DMS153 treated with DMSO at 0.1 percent for 48 hours (cell line): Measurements from ENCODE around the gene CPA2.
A peak's percentile ranks its signal among the peaks of the same experiment; 100 is the strongest.

Source experiments
- DNase-seq: peaks from one replicate; lab custom pipeline; 2025; ENCODE audit not compliant: unreplicated experiment; lab: John Stamatoyannopoulos, UW

The CPA2 gene

DNA sequence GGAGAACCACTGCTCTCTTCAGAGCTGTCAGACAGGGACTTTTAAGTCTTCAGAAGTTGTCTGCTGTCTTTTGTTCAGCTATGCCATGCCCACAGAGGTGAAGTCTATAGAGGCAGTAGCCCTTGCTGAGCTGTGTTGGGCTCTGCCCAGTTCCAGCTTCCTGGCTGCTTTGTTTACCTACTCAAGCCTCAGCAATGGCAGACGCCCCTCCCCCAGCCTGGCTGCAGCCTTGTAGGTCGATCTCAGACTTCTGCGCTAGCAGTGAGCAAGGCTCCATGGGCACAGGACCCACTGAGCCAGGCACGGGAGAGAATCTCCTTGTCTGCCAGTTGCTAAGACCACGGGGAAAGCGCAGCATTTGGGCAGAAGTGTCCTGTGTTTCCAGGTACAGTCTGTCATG lies 12.1 kb upstream of the CPA2 start:
- no peak for DNase-seq

DNA sequence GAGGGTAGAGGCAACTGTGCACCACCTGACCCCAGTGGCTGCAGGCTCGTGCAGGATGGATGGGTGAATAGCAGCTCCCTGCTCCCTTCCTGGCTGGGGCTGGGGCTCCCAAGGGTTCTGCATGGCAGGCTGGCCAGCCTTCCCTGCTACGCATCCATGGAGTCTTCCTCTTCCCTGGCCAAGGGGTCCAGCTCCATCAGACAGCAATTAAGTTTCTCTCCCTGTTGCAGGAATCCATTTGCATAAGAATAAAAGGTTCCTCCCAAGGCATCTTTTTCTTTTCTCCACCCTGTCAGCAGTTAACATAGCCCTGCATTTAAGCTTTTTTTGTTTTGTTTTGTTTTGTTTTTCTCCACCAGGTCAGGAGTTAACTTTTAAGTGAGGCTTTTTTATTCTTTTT lies 10.0 kb upstream of the CPA2 start:
- DNase-seq: no peak

DNA sequence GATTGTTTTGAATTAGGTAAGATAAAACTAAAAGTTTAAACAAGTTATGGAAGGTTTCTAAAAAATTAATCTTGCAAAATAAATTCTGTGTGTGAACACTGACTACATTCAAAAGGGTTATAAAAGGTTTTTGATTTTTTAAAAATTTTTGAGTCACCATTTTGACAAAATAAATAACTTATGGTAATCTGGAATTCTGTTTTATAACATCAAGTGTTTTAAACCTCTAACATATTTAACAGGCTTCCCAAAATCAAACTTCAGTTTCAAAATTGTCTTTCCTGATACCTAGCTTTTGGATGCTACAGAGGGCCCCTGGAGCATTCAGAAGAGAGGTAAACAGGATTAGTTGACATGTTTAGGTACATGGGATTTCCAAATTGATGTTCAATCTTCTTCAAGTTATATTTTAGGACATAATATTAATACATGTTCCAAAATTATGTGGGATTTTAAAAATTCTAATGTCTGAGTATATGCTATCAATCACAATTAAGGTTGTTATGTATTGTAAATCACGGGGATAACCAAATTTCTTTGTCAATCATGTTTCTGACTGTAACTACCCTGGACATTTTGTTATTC lies 8.1 kb upstream of the CPA2 start:
- DNase-seq: no peak

DNA sequence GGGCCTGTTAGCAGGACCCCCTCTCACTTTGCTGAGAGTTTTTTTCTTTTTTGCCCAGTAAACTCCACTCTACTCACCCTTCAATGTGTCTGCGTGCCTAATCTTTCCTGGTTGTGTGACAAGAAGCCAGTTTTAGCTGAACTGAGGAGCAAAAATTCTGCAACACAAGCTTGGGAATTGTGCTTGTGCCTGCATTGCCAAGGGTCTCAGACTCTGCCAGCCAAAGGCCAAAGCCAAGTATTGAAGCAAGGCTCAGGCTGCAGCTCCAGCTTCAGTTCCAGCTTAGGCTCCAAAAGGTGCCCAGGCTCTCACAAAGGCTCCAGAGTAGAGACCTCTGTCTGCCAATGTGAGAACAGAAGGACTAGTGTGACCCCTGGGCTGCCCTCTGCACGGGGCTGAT lies 4.2 kb upstream of the CPA2 start:
- DNase-seq: no peak

DNA sequence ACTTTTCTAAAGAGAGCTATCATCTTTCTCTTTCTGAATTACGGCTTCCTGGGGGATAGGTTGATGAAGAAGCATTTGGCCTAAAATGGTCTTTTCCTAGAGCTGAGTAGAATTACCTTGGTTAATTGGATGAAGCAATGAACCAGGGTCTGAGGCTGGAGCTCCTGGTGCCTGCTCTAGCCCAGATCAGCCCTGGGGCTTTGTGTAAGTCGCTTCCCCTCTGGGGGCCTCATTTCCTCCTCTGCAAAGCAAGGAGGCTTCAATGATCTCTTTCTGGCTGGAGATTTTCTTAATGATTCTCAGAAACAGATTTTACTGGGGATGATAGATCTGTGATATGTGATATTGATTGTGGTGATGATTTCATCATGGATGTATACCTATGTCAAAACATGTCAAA lies 3.5 kb upstream of the CPA2 start:
- no peak for DNase-seq

DNA sequence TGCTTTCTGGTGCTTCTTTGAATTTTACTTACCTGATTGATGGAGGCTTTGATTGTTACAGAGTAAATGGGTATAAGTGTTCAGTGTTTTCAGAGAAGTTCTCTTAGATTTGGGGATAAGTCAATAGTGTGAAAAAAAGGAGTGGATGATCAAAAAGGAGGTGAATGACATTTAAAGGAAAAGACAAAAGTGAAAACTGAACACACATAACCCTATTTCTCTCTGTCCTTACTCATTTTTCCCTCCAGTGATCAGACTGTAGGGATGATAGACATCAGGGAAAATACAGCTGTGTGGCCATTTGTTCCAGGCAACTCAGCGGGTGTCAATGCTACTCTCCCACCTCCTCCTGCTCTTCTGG lies 278 bp downstream of the CPA2 start:
- no peak for DNase-seq

DNA sequence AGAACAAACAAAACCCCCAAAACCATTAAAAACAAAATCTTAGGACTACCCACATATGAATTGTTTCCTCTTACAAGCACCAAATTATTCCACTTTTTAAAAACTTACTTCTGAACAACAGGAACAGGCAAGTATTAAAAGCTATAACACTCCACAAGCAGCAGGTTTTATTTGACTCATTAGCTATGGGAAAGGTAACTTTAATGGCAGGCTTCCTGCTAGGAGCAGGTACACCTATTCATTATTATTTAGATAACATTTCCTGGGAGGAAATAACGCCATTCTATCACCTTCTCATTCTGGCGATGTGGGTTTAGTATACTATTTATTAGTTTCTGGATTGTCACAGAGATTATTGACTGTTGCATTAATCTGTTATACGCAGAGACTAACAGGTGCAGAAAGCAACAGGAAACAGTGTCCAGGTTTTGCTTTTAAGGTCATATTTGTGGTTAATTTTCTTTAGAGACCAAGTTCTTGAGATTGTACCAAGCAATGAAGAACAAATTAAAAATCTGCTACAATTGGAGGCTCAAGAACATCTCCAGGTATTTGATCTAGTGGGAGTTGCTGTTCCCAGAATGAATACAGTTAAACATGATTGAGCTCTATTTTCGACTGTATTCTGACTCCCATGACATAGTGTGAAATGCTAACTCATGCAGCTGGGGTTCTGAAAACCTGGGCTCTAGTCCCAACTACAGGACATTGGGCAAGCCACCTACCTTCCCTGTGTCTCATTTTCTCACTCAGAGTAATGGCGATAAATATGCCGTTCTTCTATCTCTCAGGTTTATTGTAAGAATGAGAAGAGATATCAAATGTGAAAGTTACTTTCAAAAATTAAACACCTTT lies 2.0 kb downstream of the CPA2 start:
- peak; percentile 32 for DNase-seq

DNA sequence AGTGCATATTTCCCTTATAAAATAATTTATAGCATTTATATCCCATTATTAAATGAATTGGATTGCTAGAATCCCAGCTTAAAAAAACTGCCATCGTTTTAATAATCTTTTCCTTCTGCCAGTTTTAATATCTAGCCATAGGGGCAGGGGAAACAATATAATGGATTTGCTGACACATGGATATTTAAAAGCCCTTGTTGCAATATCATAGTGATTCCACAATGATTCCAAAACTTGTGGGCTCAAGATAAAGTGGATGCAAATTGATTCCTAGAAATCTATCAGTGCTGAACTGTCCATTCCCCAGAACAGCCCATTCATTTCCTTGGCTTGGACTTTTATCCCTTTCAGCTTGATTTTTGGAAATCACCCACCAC lies 2.6 kb downstream of the CPA2 start:
- DNase-seq: no peak

DNA sequence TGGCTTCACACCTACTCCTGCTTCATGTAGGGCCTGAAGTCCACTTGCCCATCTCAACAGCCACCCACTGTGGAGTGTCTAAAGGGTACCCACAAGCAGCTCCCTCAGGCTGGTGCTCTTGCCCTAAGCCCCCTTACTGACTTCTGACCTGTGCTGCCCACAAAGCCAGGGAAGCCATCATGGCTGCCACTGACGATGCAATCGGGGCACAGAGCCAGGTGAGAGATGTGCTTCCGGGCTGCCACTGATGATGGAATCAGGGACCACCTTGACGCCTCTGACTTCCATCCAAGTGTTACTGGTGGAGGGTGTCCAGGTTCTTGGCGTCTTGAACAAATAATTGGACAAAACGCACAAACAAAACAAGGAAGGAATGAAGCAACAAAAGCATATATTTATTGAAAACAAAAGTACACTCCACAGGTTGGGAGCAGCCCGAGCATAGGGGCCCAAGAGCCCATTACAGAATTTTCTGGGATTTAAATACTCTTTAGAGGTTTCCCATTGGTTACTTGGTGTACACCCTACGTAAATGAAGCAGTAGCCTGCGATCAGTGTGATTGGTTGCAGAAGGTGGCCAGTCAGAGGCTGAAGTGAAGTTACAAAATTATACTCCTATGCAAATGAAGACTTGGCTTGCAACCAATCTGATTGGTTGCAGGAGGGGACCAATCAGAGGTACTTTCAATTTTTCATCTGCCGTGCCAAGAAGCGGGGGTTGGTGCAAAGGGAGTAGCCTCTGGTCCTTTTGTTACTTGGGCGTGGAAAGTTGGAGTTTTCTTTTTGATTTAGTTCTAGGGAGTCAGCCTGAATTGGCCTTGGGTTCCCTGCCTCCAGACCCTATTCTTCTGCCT lies 4.5 kb downstream of the CPA2 start:
- no peak for DNase-seq

DNA sequence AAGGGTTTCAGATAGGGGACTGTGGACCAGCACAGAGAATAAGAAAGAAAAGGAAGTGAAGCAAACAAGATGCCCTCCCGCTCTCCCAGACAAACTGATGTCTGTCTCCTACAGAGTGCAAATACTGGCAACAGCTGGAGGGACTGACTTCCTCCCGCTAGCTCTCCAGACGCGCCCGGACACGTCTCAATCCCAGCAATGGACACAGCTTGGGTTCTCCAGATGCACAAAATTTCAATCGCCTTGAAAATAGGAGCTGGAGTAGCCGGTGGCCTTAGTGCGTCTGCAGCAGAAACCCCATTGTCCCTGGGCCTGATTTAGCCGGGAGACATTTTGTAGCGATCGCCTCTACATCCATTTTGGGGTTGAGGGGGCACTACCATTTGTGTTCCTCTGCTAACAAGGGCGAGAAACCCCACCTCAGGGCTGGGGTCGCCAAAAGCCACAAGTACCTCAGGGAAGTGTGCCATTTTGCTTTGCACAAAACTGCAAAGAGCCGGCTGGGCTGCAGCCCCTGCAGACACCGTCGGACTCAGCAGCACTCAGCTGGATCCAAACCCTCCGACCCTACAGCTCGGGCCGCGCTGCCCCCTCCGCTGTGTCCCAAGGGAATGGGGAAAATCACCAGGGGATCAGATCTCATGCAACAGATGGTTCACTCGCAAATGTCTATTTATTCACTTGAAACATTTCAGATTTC lies 5.9 kb downstream of the CPA2 start:
- peak; percentile 77 for DNase-seq

DNA sequence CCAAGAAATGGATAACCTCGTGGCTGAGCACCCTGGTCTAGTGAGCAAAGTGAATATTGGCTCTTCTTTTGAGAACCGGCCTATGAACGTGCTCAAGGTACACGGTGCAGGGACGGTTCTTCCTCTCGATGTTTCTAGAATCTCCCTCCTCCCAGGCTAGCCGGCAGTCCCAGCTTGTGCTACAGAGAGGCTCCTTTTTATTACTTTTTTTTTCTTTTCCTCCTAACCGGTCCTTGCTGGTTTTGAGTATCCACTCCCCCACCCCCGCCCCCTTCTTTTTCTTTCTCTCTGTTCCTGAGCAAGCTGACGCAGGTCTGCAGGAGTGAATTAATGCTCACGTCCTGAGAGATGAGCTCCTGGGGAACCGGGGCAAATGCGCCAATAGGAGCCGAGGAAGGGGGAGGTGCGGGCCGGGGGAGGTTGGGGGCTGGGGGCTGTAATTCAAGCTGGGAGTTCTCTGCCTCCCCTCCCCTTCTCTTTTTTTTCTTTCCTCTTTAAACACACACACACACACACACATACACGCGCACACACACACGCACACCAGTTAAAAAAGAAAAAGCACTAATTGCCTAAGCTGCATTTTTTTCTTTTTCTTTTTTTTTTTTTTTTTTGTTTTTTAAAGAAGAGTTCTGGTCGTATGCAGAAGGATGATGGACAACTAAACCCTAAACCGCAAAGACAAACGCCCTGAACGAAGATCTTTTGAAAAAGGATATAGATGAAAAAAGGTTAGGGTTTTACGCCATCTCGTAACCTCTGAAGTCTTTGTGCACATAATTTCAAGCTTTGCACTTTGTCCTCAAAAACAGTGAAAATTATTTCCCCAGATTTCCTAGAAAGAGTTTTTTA lies 6.6 kb downstream of the CPA2 start:
- DNase-seq: peak; percentile 94

DNA sequence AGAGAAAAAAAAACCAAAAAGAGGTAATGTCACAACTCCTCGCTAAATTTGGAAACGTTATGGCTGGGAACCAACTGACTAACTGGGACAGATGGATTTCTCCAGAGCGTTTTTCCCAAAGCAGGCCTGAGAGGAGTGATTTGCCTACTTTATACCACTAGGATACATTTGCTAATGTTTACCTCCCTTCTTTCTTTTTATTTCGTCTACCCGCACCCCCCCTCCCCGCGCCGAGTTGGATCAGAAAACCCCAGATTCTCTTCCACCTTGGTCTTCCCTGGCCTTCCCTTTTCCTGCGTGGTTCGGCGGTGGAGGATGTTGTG lies 7.2 kb downstream of the CPA2 start:
- peak; percentile 70 for DNase-seq

DNA sequence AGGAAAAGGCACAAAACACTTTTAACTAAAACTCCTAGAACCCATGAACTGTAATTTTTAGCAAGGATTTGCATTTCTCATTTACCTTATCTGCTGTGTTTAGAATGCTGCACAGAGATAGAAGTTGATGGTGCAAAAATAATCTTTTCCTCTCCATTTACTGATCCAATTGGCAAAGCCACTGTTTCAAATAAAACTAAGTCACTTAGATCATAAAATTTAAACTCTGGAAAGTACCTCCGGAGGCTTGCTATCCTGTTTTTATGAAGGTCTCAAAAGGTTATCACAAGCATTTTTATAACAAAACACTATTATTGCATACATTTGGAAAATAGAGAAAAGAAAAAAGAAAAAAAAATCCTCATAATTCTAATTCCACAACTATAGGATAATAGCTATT lies 7.6 kb downstream of the CPA2 start:
- no peak for DNase-seq

DNA sequence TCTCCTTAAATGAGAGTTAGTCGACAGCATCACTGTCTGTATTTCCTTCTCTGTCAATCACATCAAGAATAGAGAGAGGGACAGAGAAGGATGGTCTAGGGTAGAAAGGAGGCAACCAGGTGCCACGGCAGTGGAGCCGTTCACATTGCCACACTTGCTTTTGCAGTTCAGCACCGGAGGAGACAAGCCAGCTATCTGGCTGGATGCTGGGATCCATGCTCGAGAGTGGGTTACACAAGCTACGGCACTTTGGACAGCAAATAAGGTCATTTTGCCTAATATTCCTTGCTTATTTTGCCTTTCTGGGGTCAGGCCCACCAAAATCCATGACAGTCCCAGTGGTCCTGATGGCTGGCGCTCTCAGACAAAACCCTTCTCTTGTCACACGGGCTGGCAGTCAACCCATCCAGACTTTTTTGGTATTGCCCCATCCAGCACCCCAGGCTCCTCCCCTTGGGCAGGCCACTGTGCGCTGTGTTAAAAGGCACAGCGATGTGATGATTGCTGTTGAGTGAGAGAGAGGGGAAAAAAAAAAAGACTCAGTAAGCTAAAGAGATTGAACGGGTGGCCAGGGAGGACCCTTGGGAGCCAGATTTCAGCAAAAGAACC lies 8.4 kb downstream of the CPA2 start:
- peak; percentile 88 for DNase-seq

DNA sequence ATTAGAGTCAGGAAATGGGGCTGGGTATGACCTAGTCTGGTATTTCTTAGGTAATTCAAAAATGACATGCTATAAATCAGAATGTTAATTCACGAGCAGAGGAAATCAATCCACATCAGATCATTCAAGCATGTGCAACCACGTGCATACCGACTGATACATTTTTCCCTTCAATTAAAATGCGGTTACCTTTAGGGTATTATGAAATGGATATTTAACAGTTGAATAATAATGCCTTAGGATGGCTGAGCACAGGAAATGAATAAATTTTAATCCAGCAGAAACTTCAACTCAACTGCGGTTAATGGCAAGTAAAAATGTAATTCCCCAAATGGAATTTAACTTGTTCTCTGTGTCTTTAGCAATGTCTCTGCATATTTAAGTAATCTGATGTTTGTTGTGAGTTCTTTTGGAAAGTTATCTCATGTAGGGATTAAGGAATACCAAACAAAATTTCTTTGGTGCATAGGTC lies 9.2 kb downstream of the CPA2 start:
- DNase-seq: no peak

DNA sequence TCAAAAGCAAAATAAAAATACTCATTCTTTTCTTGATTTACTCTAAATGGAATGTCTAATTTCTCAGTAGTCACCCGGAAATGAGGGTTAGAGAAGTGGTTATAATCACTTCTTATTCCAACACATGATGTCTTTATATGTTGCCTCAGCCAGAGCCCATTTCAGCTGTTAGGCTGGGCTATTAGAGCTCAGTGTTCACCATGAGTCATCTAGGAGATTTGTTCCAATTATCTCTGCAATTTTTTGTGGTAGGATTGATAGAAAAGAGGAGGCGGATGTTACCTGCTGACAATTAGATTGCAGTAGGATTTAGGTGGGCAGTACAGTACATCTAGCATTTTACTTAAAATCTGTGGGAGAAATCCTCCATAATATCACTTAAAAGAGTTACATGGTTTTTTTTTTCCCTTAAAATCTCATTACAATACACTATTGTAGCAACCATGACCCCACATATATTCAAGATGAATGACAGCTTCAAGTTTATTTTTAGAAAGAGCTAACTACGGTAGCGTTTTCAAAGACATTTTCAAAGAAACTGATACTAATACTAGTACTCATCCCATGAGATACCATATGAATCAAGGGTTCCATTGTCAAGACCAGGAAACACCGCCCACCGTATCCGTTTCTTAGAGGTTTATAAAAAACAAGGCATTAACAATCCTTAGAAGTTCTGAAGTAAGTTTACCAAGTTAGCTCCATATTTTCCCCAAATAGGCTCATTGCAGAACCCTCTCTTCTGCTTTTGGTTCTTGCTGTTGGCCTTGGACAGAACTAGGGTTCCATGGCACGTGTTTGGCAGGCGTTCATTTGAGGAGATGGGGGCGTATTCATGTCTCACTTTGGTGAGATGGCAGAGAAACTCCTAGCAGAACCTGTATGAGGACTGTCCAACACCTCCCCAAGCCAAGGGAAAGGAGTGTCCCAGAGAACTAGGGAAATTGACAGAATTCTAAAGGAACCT lies 10.4 kb downstream of the CPA2 start:
- DNase-seq: no peak

DNA sequence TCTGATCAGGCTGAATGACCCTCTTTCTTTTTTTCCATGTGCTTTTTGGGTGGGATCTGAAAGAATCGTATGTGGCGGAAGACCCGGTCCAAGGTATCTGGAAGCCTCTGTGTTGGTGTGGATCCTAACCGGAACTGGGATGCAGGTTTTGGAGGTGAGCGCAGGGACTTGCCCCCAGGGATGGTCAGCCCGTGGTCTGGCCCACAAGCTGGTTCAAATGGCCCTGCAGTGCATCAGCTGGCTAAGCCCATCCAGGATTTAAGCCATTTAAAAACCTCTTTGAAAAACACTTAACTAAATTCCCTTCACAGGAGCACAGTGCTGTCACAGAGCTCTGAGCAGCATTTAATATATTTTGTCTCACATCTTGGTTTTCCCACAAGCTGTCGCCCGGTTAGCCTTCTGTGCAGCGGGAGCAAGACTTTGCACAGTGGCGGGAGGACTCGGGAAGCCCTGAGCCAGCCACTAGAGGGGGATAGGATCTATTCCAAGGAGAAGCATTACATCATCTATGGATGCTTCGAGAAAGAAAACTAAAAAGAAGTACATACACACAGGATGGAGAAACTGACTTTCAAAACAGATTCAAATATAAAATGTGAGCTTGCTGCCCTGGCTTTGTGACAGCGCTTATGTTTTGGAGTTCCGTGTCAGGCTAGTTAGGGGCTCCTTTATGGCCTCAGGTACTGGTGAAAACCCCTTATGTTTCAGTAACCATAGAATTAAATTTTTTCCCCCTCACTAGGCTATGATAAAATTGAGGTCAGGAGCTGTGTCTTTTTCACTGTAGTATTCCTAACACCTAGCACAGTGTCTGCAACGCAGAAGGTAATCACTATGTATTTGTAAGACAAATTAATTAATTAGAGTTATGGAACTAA lies 11.3 kb downstream of the CPA2 start:
- DNase-seq: no peak

DNA sequence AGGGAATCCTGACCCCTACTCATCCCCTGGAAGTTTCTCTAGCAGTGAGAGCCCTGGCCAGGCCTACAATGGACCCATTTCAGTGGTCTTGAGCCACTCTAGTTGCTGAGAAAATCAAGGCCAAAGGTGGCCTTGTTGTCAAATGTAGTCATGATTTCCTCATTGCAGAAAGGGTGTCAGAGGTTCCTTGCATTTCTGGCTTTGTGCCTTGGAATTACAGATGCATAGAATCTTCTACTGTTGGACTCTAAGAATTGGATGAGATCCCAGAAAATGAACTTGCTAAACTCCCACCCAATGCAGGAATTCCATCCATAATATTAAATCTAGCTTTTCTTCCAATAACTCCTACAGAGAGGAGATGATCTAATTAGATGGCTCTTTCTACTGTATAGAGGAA lies 12.2 kb downstream of the CPA2 start:
- no peak for DNase-seq
